ENCODE data around the gene FBH1. TPM values are rescaled to one million over a fixed set of nuclear protein-coding genes. Genes with fewer than 3 reads are reported as not detected.
"Not testable (repeated sequence)": the region's sequence is repeated elsewhere in the genome, so short reads cannot be mapped to it uniquely, and the experiment has no call there.

The FBH1 gene
- total RNA-seq = 127 and 145 TPM in 2 replicates

DNA sequence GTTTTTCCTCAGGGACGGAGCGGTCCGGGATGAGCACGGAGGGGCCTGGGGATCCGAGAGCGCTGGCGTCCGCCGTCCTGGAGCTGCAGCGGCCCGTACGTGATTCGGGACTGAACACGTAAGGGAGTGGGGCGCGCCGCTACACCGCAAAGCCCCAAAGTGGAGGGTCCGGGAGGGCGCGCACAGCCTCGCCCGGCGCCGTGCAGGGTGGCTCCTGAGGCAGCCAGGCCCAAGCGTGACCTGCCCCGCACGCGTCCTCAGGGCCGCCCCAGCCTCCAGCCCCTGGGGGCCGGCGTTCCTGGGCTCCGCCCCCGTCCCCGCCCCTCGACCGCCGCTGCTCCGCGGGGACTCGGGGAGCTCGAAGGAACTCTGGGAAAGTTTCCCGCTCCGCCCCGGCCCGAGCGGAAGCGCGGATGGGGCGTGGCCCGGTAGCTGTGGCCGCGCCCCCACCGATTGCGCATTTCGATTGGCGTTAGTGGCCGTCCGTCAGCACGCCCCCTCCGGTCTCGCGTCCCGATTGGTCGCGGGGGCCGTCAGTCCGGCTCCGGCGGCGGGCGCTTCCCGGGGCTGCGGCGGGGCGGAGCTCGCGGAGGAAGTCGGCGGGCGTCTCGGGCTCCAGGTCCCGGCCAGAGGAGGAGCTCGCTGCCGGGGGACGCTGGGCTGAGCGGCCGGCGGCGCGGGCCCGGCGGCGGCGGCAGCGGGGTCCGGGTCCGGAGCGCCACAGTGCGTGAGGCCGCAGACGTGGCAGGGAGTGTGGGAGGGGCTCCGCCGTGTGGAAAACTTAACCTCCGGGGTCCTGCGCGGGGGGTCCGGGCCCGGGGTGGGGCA is at the start of gene FBH1, which contains the start of gene ANKRD16:
FBH1 (plus strand) TSS at position 620 of the 828 bp plus-strand sequence; CDS start at position 723, 103 bp downstream.
ANKRD16 (minus strand) TSS at position 270 of the 828 bp plus-strand sequence. CDS start 539 bp downstream, outside the sequence.
- DNase-seq = peak; percentile 99

DNA sequence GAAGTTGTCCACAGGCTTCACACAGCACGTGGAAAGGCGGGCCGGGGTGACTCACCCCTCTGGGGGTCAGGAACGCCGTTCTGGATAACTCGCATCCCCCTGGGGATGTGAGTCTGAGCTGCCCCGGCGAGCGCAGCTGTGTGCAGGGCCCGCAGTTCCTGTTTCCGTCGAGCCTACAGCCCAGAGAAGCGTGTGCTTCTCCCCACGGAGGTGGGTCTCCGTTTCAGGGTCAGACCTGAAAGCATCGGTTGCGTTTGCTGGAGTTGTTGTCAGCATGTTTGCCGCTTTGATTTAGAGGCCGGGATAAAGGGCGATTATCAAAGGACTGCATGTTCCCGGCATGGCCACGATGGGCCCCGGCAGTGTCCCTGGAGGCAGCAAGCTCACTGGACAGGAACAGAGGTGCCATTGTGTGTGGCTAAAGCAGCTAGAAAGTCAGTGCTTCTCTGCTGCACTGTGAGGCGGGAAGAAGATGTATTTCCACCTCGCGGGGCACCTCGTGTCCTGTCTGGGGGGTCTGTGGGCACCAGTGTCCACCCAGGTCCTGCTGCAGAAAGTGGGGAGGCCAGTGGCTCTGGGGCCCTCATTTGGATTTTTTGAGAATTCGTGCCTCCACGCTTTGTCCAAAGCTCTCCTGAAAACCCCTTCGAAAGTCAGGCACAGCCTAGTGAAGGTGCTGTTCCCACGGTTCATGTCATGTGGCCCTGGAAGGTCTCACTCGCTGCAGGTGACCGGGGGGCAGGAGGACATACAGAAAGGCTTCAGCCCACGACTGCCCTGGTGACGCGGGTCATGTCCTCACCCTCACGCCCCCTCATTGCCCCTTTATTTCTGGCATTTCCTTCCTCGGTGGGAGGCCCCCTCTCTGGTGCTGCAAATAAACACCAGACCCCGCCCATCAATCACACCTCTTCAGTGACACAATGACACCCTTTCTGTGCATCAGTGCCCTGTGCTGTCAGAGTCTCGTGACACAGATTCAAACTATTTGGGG is 49.4 kb upstream of the FBH1 start:
- peak; percentile 63 for DNase-seq

DNA sequence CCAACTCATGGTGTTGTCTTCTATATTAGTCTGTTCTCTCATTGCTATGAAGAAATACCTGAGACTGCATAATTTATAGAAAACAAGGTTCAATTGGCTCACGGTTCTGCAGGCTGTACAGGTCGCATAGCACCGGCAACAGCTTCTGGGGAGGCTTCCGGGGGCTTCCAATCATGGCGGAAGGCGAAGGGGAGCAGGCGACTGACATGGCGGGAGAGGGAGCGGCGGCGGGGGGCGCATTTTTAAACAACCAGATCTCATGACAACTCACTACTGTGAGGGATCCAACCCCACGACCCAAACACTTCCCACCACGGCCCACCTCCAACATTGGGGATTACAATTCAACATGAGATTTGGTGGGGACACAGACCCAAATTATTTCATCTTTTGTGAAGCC is 48.1 kb upstream of the FBH1 start:
- DNase-seq = no peak

- DNase-seq = no peak
Observed at GRCh38 chr10:5843686-5844344, 46.2 kb upstream of the FBH1 start.

DNA sequence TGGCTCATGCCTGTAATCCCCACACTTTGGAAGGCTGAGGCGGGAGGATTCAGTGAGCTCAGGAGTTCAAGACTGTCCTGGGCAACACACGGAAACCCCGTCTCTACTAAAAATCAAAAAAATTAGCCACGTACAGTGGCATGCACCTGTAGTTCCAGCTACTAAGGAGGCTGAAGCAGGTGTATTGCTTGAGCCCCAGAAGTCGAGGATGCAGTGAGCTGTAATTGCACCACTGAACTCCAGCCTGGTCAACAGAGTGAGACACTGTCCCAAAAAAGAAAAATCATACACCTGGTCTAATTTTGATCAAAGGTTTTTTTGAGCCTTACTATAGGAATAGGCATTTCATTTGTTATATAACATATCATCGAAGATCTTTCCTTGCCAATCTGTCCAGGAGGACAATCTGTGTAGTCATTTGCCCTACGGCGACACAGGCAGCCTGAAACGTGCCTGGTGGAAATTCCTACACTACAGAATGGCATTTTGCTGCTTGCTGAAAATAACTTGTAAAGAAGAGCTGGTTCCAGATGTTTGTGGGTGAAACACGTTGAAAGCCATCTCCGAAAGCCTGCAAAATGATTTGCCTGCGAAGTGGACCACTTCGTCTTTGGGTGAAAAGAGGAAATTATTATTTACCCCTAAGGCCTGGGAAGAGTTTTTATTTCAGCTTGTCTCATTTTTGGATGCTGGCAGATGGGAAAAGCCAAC is 45.5 kb upstream of the FBH1 start:
- DNase-seq = no peak

DNA sequence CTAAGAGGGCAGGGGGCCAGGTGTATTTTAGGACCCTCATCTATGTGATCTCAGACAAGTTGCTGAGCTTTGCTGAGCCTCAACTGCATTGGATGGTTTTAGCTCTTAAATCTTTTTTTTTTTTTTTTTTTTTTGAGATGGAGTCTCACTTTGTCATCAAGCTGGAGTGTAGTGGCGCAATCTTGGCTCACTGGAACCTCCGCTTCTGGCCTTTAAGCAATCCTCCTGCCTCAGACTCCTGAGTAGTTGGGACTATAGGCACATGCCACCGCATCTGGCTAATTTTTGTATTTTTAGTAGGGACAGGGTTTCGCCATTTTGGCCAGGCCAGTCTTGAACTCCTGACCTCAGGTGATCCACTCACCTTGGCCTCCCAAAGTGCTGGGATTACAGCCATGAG is 43.4 kb upstream of the FBH1 start:
- not testable (repeated sequence) for DNase-seq

DNA sequence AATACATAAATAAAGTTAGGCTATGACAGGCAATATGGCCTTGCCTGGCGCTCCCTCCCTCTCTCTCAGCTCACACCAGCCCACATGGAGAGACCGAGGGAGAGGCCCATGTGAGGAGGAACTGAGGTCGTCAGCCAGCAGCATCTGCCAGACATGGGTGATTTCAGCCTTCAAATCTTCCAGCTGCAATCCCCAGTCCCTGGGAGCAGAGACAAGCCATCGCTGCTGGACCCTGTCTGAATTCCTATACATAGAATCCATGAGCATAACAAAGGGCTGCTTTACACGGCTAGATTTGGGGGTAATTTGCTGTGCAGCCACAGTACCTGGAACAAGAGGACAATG is 35.9 kb upstream of the FBH1 start:
- no peak for DNase-seq

GRCh38 chr10:5855979-5856700 is 33.9 kb upstream of the FBH1 start:
- DNase-seq = no peak

GRCh38 chr10:5856701-5857004 is 33.4 kb upstream of the FBH1 start:
- no peak for DNase-seq

GRCh38 chr10:5858811-5859210 is 31.2 kb upstream of the FBH1 start:
- no peak for DNase-seq

DNA sequence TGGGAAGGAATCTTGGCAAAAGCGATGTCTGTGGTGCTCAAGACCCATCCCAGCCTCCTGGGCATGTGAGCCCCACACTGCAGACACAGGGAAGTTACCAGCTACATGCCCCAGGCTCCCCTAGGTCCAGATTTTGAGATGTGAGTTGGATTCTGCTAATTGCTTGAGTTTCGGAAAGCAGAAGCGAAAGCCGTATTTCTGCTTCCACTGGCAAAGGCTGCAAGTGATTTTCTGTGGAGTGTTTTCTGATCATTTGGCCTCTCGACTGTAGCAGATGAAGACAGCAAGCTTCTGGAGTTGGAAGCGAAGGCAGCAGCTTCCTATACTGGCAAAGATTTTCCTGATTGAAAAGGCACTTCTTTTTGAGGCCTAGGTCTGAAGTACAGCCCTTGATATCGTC is 30.0 kb upstream of the FBH1 start:
- DNase-seq = no peak

DNA sequence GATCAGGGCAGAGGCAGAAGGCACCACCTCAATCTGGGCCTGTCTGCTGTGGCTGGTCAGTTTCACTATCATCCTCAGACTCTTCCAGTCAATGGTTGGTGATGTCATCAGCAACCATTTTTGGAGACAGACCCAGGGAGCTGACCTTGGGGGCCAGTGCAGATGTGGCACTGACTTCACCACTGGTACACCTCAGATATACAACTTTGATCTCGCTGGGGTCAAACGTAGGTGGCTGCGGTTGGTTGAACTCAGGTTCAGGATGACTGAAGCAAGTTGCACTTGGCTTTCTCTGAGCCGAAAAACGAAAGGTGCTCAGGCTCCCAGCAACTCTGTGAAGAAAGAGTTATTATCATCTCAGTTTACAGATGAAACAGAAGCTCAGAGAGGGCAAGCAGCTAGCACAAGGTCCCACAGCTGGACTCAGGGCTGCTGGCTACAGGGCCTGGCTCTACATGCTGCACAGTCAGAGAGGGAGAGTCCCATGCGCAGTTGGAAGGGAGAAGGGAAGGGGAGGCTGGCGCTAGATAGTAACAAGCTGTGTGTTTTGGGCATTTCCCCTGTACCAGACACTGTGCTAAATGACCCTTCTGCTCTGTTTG is 27.6 kb upstream of the FBH1 start:
- no peak for DNase-seq

DNA sequence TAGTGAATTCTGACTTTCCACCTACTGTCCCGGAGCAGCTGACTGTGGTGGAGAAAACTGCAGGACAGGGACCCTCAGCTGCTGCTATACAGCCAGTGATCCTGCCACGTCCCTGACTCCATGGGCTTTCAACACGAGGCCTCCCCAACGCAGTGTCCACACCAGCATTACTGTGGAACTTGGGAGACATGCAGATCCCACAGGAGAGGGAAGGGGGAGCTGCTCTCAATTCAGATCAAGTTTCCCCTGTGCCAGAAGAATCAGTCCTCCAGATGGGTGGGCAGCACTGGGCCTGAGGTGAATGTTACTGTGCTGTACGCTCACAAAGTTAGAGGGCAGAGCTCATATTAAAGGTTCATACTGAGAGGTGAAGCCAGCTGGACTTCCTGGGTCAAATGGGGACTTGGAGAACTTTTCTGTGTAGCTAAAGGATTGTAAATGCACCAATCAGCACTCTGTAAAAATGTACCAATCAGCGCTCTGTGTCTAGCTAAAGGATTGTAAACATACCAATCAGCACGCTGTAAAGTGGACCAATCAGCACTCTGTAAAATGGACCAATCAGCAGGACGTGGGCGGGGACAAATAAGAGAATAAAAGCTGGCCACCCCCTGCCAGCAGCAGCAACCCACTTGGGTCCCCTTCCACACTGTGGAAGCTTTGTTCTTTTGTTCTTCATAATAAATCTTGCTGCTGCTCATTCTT is 26.9 kb upstream of the FBH1 start:
- DNase-seq = not testable (repeated sequence)

GRCh38 chr10:5866451-5867081 is 23.5 kb upstream of the FBH1 start:
- not testable (repeated sequence) for DNase-seq

GRCh38 chr10:5867091-5867615 is 22.9 kb upstream of the FBH1 start:
- DNase-seq = peak; percentile 15

DNA sequence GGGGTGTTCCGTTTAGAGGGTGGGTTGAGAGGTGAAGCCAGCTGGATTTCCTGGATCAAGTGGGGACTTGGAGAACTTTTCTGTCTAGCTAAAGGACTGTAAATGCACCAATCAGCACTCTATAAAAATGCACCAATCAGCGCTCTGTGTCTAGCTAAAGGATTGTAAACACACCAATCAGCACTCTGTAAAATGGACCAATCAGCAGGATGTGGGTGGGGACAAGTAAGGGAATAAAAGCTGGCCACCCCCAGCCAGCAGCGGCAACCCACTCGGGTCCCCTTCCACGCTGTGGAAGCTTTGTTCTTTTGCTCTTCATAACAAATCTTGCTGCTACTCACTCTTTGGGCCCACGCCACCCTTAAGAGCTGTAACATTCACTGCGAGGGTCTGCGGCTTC is 21.7 kb upstream of the FBH1 start:
- not testable (repeated sequence) for DNase-seq

- DNase-seq = no peak
Observed at GRCh38 chr10:5869156-5869555, 20.9 kb upstream of the FBH1 start.

DNA sequence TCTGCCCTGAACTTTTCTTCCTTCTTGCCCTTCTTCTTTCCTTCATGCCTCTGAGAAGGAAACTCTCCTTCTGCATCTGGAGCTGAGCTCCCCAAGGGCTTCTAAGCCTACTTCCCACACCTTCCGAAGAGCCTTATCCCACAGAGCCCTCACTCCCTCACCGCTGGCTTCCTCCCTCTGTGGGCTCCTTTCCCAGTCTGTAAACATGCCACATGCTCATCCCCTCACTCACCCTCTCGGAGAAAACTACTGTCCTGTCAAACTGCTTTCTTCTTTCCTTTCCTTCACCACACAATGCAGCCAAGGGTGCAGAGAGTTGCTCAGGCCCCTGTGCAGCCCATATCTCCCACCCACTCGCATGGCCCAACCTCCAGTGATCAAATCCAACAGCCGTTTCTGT is 18.4 kb upstream of the FBH1 start:
- no peak for DNase-seq

- DNase-seq = peak; percentile 84
Observed at GRCh38 chr10:5873515-5873995, 16.5 kb upstream of the FBH1 start.

Data from dermis blood vessel endothelial cell (primary cell).